HCT116 (cell line): ENCODE data around the gene LAP3. TPM values are rescaled to one million over a fixed set of nuclear protein-coding genes. Genes with fewer than 3 reads are reported as not detected.

Source experiments
- ATAC-seq: fragments of 200-7000 bp; cut with Tn5 transposase; 2 replicates; pipeline ENCODE4 v1.9.1; 2020; ENCODE audit warnings: mild to moderate bottlenecking, moderate library complexity
- BruUV-seq: library from RNA; stranded (reverse); fragments of 400-500 nt; replicated peaks from 2 replicates; lab custom pipeline; 2021; lab: Mats Ljungman, UMichigan
- CTCF ChIA-PET: fragments of 300-600 bp; sonication (Branson Sonifier 250); formaldehyde crosslinking; loops from one replicate; lab custom pipeline; 2021; ENCODE audit warnings: antibody characterized with exemption; lab: Charles Lee
- POLR2A ChIA-PET: fragments of 300-600, 350-600 bp; sonication (Branson Sonifier 250); formaldehyde crosslinking; loops from one replicate; lab custom pipeline; 2021; ENCODE audit warnings: antibody characterized with exemption; lab: Charles Lee
- RAD21 ChIA-PET, 2 experiments: fragments of 300-600 bp; sonication (Branson Sonifier 250); formaldehyde crosslinking; loops; one replicate each; lab custom pipeline; 2023; ENCODE audit warnings: low total read pairs in 2 of 2; ENCODE audit not compliant: uncharacterized antibody in 2 of 2, unreplicated experiment in 2 of 2, low non-redundant PET in 1 of 2; lab: Charles Lee
- DNase-seq: peaks from one replicate; pipeline ENCODE4 v3.0.0-alpha.2; 2010; ENCODE audit warnings: low read depth, low spot score
- H2AFZ ChIP-seq: fragments of 200-600 bp; shearing (Covaris generic), sonication (generic); 2 replicates; pipeline ENCODE4 v1.6.1; 2017; ENCODE audit warnings: low read depth, mixed run types, mixed read lengths, antibody characterized with exemption, low read length; ENCODE audit not compliant: poor library complexity, severe bottlenecking
- H3K27ac ChIP-seq: 2 replicates; pipeline ENCODE4 v1.5.1; 2012; ENCODE audit warnings: low read depth, low read length
- H3K27me3 ChIP-seq: fragments of 200-600 bp; sonication (generic); 2 replicates; pipeline ENCODE4 v1.6.1; 2016; ENCODE audit warnings: mixed run types, low read length, mixed read lengths; ENCODE audit not compliant: insufficient read depth
- H3K36me3 ChIP-seq, 2 experiments: fragments of 200-500 bp in 1 of 2; fragments of 200-600 bp in 1 of 2; sonication (Bioruptor generic) in 1 of 2; sonication (generic) in 1 of 2; 2 replicates each; pipeline versions ENCODE4 v1.5.1 to v1.6.1; 2014 to 2016; ENCODE audit warnings: low read length in 2 of 2, inconsistent platforms in 1 of 2, mixed read lengths in 1 of 2, mixed run types in 1 of 2; ENCODE audit not compliant: insufficient read depth in 2 of 2, control insufficient read depth in 1 of 2
- H3K4me1 ChIP-seq, 2 experiments: fragments of 200-600 bp in 1 of 2; sonication (generic) in 1 of 2; 2 replicates each; pipeline versions ENCODE4 v1.5.1 to v1.6.1; 2012 to 2017; ENCODE audit warnings: low read length in 2 of 2, inconsistent platforms in 1 of 2, mild to moderate bottlenecking in 1 of 2, mixed read lengths in 1 of 2, mixed run types in 1 of 2, moderate library complexity in 1 of 2; ENCODE audit not compliant: insufficient read depth in 2 of 2, control insufficient read depth in 1 of 2
- H3K4me2 ChIP-seq: fragments of 200-600 bp; sonication (generic); 2 replicates; pipeline ENCODE4 v1.6.1; 2017; ENCODE audit warnings: mixed run types, low read length, mixed read lengths
- H3K4me3 ChIP-seq, 2 experiments: fragments of 200-600 bp in 1 of 2; sonication (generic) in 1 of 2; replicated peaks in 1 of 2; 2 replicates each; pipeline ENCODE4 v1.5.1; 2011 to 2016; ENCODE audit warnings: low read length in 2 of 2, control low read depth in 1 of 2, low read depth in 1 of 2, mild to moderate bottlenecking in 1 of 2, mixed read lengths in 1 of 2, mixed run types in 1 of 2
- H3K79me2 ChIP-seq: fragments of 200-600 bp; sonication (generic); 2 replicates; pipeline ENCODE4 v1.6.1; 2017; ENCODE audit warnings: mild to moderate bottlenecking, mixed run types, low read length, moderate library complexity, mixed read lengths; ENCODE audit not compliant: insufficient read depth
- H3K9ac ChIP-seq: fragments of 200-600 bp; sonication (generic); 2 replicates; pipeline ENCODE4 v1.6.1; 2016; ENCODE audit warnings: low read length, mixed read lengths
- H3K9me2 ChIP-seq: fragments of 200-600 bp; sonication (generic), shearing (Covaris generic); 2 replicates; pipeline ENCODE4 v1.6.1; 2017; ENCODE audit warnings: mixed run types, mild to moderate bottlenecking, moderate library complexity; ENCODE audit not compliant: insufficient read depth
- H3K9me3 ChIP-seq, 2 experiments: fragments of 200-500 bp in 1 of 2; fragments of 200-600 bp in 1 of 2; sonication (Bioruptor generic) in 1 of 2; sonication (generic) in 1 of 2; 2 replicates each; pipeline ENCODE4 v1.6.1; 2014 to 2017; ENCODE audit warnings: low read length in 2 of 2, mixed read lengths in 2 of 2, inconsistent platforms in 1 of 2, low read depth in 1 of 2, mild to moderate bottlenecking in 1 of 2, mixed run types in 1 of 2, moderate library complexity in 1 of 2; ENCODE audit not compliant: control insufficient read depth in 1 of 2, insufficient read depth in 1 of 2
- H4K20me1 ChIP-seq: fragments of 200-600 bp; sonication (generic), shearing (Covaris generic); 2 replicates; pipeline ENCODE4 v1.6.1; 2017; ENCODE audit warnings: mixed run types, mild to moderate bottlenecking, moderate library complexity; ENCODE audit not compliant: insufficient read depth
- ATF3 ChIP-seq: IDR thresholded peaks from 2 replicates; pipeline ENCODE4 v1.6.1; 2012
- CBX3 ChIP-seq: IDR thresholded peaks from 2 replicates; pipeline ENCODE4 v1.6.1; 2012; ENCODE audit warnings: low read depth
- CEBPB ChIP-seq: IDR thresholded peaks from 2 replicates; pipeline ENCODE4 v1.6.1; 2012; ENCODE audit warnings: low read depth
- CTCF ChIP-seq, 3 experiments: fragments of 200-600 bp in 1 of 3; sonication (generic) in 1 of 3; IDR thresholded peaks in 2 of 3; conservative IDR thresholded peaks in 1 of 3; 2 replicates each; pipeline ENCODE4 v1.5.1; 2012 to 2017; ENCODE audit warnings: low read depth in 2 of 3, low read length in 2 of 3, antibody characterized with exemption in 1 of 3, borderline replicate concordance in 1 of 3, control low read depth in 1 of 3, mild to moderate bottlenecking in 1 of 3, mixed read lengths in 1 of 3, mixed run types in 1 of 3, moderate library complexity in 1 of 3; ENCODE audit not compliant: insufficient read depth in 1 of 3
- EGR1 ChIP-seq: IDR thresholded peaks from 2 replicates; pipeline ENCODE4 v1.6.1; 2012; ENCODE audit warnings: low read depth
- ELF1 ChIP-seq: IDR thresholded peaks from 2 replicates; pipeline ENCODE4 v1.6.1; 2012; ENCODE audit warnings: low read depth, borderline replicate concordance
- EZH2 ChIP-seq: fragments of 200-600 bp; sonication (generic); IDR thresholded peaks from 2 replicates; pipeline ENCODE4 v1.6.1; 2017; ENCODE audit warnings: antibody characterized with exemption, mixed run types
- EZH2phosphoT487 ChIP-seq: fragments of 200-600 bp; IDR thresholded peaks from 2 replicates; pipeline ENCODE4 v1.6.1; 2018; ENCODE audit warnings: antibody characterized with exemption, borderline replicate concordance
- FOSL1 ChIP-seq: IDR thresholded peaks from 2 replicates; pipeline ENCODE4 v1.6.1; 2012; ENCODE audit warnings: low read depth
- JUND ChIP-seq: IDR thresholded peaks from 2 replicates; pipeline ENCODE4 v1.6.1; 2012
- MAX ChIP-seq: IDR thresholded peaks from 2 replicates; pipeline ENCODE4 v1.6.1; 2012
- POLR2AphosphoS5 ChIP-seq: IDR thresholded peaks from 2 replicates; pipeline ENCODE4 v1.6.1; 2011; ENCODE audit warnings: mild to moderate bottlenecking, low read depth, low read length, moderate library complexity
- RAD21 ChIP-seq: IDR thresholded peaks from 2 replicates; pipeline ENCODE4 v1.6.1; 2012; ENCODE audit warnings: low read depth, mild to moderate bottlenecking
- SP1 ChIP-seq: IDR thresholded peaks from 2 replicates; pipeline ENCODE4 v1.6.1; 2012; ENCODE audit warnings: low read depth
- SRF ChIP-seq: IDR thresholded peaks from 2 replicates; pipeline ENCODE4 v1.6.1; 2012; ENCODE audit warnings: low read depth
- TCF7L2 ChIP-seq: IDR thresholded peaks from 2 replicates; pipeline ENCODE4 v1.7.0; 2011; ENCODE audit warnings: borderline replicate concordance, inconsistent platforms; ENCODE audit not compliant: insufficient read depth, insufficient read length; ENCODE audit errors: extremely low read depth
- YY1 ChIP-seq: IDR thresholded peaks from 2 replicates; pipeline ENCODE4 v1.6.1; 2011; ENCODE audit warnings: low read length, low read depth, moderate library complexity, mild to moderate bottlenecking; ENCODE audit not compliant: insufficient replicate concordance; ENCODE audit errors: extremely low read depth
- ZFX ChIP-seq: fragments of 450-650 bp; IDR thresholded peaks from 2 replicates; pipeline ENCODE4 v1.6.1; 2017
- ZNF274 ChIP-seq: fragments of 200-500 bp; sonication (Bioruptor generic); IDR thresholded peaks from 2 replicates; pipeline ENCODE4 v1.6.1; 2014; ENCODE audit warnings: mild to moderate bottlenecking, low read depth, low read length, inconsistent platforms
- intact Hi-C: fragments of 100-400 bp; cut with micrococcal nuclease; formaldehyde crosslinking; loops from 2 replicates; pipeline ENCODE4 v1.10.0; 2022
- total RNA-seq: library from RNA; stranded (reverse); gene quantifications from one replicate; pipeline ENCODE4 v1.2.1, GENCODE V29; 2021; ENCODE audit not compliant: unreplicated experiment

The LAP3 gene
- total RNA-seq, 1 experiment from 2014 or later: 59.9 TPM

GRCh38 chr4:17635056-17635455, 58.1 kb downstream of the LAP3 start:
- Histone ChIP-seq H3K4me2 (no peak overlapping the region), H3K79me2 (peaks cover 17% of the 10 kb centered on the region), H4K20me1 (no peaks in the 10 kb centered on the region), H3K27ac (no peak overlapping the region), H3K9ac (no peak overlapping the region), H3K27me3 (no peaks in the 10 kb centered on the region), H3K36me3 (peaks cover 25 to 33% of the 10 kb centered on the region in 2 experiments), H3K9me2 (no peaks in the 10 kb centered on the region), H3K4me1 (no peaks in the 10 kb centered on the region), H2AFZ (no peak overlapping the region), H3K4me3 (no peak overlapping the region), H3K9me3 (no peaks in the 10 kb centered on the region)
- ATAC-seq (no peak), DNase-seq (no peak)
- CTCF ChIA-PET: interaction anchor here (2.8 kb wide), 1 partner anchor 86 kb away, joined by 11 read pairs; no protein-coding TSS in a partner anchor
- no TSS peak for BruUV-seq
- intact Hi-C loops: no loop called here
- RAD21 ChIA-PET: no interaction called here
- POLR2A ChIA-PET: no interaction called here
- TF ChIP-seq CEBPB (no peak), JUND (no peak), TCF7L2 (no peak), ELF1 (no peak), ATF3 (no peak), MAX (no peak), SRF (no peak), EZH2 (no peak), EZH2phosphoT487 (no peak), CTCF (IDR thresholded peaks at IDR 0.05 in 2 of 3, conservative IDR thresholded peaks at IDR 0.05 in 1 of 3; ENCODE audit: borderline replicate concordance in 1 of 3, insufficient read depth in 1 of 3, low read depth in 2 of 3, low read length in 2 of 3) (no peak), YY1 (no peak), RAD21 (no peak), SP1 (no peak), CBX3 (no peak), FOSL1 (no peak), ZFX (no peak), ZNF274 (no peak), POLR2AphosphoS5 (no peak), EGR1 (no peak)
